Measurements from ENCODE around the gene RANBP1. TPM values are rescaled to one million over a fixed set of nuclear protein-coding genes. Genes with fewer than 3 reads are reported as not detected.
A peak's percentile ranks its signal among the peaks of the same experiment; 100 is the strongest.

RANBP1 gene
- total and polyA plus RNA-seq, 11 donors, result 29.3 to 85.3 (median 41.5) TPM

DNA sequence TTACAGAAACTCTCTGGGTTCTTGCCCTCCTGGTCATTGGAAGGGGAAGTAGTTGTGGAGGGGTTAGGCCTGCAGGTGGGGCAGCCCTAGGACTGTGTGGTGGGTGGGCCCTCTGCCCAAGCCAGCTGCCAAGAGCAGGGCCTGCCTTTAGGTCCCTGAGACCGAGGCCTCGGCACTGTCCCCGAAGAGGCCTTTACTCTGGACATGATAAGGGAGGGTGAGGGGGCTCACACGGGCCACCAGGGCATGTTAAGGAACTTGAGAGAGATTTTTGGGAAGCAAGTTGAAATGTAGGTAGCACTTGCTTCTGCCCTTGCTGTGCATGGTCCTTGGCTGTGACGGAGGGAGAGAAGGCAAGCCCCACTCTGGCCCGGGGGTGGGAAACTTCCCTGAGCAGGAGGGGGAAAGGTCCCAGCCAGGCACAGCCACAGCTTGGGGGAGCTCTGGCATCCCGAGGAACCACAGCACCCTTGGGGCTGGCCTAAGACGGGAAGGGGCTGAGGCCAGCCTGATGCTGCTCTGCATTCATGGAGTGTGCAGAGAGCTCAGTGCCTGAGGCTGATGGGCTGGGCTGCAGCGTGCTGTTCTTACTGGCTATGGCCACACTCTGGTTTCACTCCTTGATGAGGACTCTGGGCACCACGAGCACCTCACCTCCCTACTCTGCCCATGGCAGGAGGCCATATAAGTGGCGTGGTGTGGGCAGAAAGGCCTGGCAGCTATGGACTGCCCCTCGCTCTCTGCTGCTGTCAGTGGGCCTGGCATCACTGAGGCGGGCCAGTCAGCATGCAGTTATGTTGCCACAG is 7.8 kb upstream of the RANBP1 start:
- Histone ChIP-seq H3K36me3 (peaks cover 0 to 96% (median 90%) of the 10 kb centered on the region in 9 donors), H3K27me3 (no peaks in the 10 kb centered on the region), H3K9me3 (no peaks in the 10 kb centered on the region), H3K4me1 (peaks cover 0 to 17% (median 0%) of the 10 kb centered on the region in 12 donors), H3K4me3 (no peak overlapping the region), H3K27ac (no peak overlapping the region)
- WGBS, 4 donors, result 72 to 82% (median 79%) methylated on average over 7 to 13 of the region's 13 CpGs
- intact Hi-C loops (cut with DNase I), result loop anchor here in 1 of 10 donors (10.0 kb wide), 1 partner anchor 133 kb away; no protein-coding TSS in a partner anchor
- TF ChIP-seq, protein P1, sequence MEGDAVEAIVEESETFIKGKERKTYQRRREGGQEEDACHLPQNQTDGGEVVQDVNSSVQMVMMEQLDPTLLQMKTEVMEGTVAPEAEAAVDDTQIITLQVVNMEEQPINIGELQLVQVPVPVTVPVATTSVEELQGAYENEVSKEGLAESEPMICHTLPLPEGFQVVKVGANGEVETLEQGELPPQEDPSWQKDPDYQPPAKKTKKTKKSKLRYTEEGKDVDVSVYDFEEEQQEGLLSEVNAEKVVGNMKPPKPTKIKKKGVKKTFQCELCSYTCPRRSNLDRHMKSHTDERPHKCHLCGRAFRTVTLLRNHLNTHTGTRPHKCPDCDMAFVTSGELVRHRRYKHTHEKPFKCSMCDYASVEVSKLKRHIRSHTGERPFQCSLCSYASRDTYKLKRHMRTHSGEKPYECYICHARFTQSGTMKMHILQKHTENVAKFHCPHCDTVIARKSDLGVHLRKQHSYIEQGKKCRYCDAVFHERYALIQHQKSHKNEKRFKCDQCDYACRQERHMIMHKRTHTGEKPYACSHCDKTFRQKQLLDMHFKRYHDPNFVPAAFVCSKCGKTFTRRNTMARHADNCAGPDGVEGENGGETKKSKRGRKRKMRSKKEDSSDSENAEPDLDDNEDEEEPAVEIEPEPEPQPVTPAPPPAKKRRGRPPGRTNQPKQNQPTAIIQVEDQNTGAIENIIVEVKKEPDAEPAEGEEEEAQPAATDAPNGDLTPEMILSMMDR (IDR thresholded peaks at IDR 0.05), result no peak
- no peak for TF ChIP-seq POLR2A (IDR thresholded peaks at IDR 0.05)
- ATAC-seq (no peak), DNase-seq (peak in 2 of 5 donors; percentile 13 to 48)

DNA sequence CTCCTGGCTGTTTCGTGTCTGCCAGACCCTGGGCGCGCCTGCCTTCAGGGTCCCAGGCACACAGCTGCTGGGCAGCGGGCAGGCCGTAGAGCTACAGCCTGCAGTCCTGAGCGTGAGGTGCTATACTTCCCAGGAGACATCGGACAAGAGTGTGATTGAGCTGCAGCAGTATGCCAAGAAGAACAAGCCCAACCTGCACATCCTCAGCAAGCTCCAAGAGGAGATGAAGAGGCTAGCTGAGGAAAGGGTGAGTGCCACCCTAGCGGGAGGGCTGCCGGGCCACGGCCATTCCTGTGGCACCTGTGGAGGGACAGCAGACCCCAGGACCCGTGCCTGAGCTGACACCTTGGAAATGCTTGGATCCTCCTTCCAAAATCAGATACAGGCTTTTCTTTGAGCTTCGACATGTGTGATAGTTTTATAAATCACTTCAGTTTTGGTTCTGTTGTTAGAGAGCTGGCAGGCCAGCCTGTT is 7.1 kb upstream of the RANBP1 start:
- DNase-seq, result peak in 2 of 5 donors; percentile 2 to 42
- Histone ChIP-seq H3K36me3 (peaks cover 0 to 97% (median 91%) of the 10 kb centered on the region in 9 donors), H3K27me3 (no peaks in the 10 kb centered on the region), H3K4me1 (peaks cover 0 to 17% (median 0%) of the 10 kb centered on the region in 12 donors), H3K9me3 (no peaks in the 10 kb centered on the region), H3K27ac (no peak overlapping the region), H3K4me3 (no peak overlapping the region)
- ATAC-seq, result no peak
- intact Hi-C loops (cut with DNase I), result loop anchor here in 1 of 10 donors (10.0 kb wide), 1 partner anchor 134 kb away; no protein-coding TSS in a partner anchor
- TF ChIP-seq, protein P1 (IDR thresholded peaks at IDR 0.05), result no peak
- TF ChIP-seq POLR2A (IDR thresholded peaks at IDR 0.05), result no peak
- WGBS, 4 donors, result 85 to 93% (median 90%) methylated on average over 8 to 12 of the region's 12 CpGs

DNA sequence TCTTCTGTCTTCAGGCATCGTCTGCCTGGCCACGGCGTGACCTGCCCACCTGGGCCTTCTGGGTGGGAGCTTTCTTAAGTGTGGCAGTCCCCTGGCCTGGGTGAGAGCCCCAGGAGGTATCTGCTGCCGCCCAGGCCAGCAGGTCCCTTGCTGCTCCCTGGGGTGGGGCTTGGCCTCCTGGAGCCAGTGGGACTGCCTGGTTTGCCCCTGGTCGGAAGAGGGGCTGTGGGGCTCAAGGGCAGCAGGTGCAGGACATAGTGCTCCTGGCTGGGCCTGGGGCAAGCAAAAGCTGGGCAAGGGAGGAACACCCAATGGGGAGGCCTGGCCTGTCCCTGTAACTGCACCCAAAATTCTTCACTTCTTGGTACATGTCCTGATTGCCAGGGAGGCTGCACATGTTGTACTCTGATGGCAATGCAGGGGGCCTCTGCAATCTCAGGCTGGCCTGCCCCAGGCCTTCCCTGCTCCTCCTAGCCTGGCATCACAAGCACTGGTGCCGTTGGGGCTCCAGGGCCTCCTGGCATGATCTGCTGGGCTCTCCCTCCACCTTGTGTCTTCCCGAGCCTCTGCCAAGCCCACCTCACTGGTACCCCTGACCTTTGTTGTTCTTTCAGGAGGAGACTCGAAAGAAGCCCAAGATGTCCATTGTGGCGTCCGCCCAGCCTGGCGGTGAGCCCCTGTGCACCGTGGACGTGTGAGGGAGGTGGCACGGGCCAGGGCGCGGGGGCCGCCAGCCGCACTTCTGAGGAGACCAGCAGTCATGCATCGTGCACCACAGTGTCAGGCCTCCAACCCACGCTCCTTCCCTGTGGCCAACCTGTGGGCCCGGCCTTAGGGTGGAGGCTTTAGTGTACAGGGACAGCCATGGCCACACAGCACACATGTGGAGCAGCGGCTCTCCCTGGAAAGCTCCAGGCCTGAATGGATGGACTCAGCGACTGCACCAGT is 6.2 kb upstream of the RANBP1 start:
- 82 to 86% (median 85%) methylated on average over 17 to 23 of the region's 23 CpGs for WGBS, 4 donors
- intact Hi-C loops (cut with DNase I), result loop anchor here in 3 of 10 donors (10.0 kb wide), 2 partner anchors 85 to 135 kb away; partner anchors contain the start of gene TANGO2 (in 2 of the 3)
- Histone ChIP-seq H3K27ac (no peak overlapping the region), H3K36me3 (peaks cover 0 to 100% (median 96%) of the 10 kb centered on the region in 9 donors), H3K9me3 (no peaks in the 10 kb centered on the region), H3K27me3 (no peaks in the 10 kb centered on the region), H3K4me1 (peaks cover 0 to 17% (median 0%) of the 10 kb centered on the region in 12 donors), H3K4me3 (no peak overlapping the region)
- ATAC-seq, result peak in 2 of 4 donors; percentile 11 to 12
- peak in 2 of 5 donors; percentile 19 to 57 for DNase-seq
- TF ChIP-seq, protein P1 (IDR thresholded peaks at IDR 0.05), result no peak
- no peak for TF ChIP-seq POLR2A (IDR thresholded peaks at IDR 0.05)
